ENCODE results near the gene TPRG1L. TPM values are rescaled to one million over a fixed set of nuclear protein-coding genes. Genes with fewer than 3 reads are reported as not detected.

The TPRG1L gene
- total and polyA plus RNA-seq, 8 donors, result 16.4 to 33.3 (median 21.8) TPM

DNA sequence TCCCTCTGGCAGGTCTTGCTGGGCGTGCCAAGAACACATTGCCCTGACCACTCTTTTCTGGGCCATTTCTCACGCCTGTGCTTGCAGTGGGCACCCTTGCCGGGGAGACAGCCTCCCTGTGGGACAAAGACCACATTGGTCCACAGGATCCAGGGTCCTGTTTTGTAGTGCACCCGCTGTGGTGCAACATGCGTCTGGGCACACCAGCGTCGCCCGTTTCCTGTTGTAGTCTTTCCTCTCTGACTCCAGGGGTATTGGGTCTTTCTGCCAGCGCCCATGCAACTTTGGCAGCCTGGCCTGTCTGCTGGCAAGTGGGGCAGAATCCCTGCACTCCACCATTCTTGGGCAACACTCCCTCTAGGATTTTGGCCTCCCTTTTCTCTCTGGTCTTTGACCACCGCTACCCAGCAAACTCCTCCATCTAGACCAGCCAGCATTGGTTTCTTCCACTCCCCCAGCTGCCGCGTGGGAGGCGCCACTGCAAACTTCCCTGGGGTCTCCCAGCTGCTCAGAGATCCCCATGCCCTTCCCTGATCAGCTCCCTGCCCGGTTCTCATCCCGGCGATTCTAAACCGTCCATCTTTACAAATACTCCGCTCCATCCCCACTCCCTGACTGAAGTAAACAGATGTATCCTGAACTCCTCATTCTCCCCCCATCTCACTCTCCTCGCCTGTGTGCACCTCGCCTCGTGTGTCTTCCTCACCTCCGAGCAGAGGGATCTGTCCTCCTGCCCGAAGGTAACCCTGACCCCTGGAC lies 1.2 kb upstream of the TPRG1L start:
- Histone ChIP-seq H3K36me3 (peaks cover 0 to 9% (median 4%) of the 10 kb centered on the region in 3 donors), H3K27me3 (no peaks in the 10 kb centered on the region), H3K9me3 (no peaks in the 10 kb centered on the region), H3K4me1 (peaks cover 0 to 15% (median 13%) of the 10 kb centered on the region in 3 donors), H3K4me3 (peak overlapping the region; percentile 66 to 99 (median 86)), H3K27ac (no peak overlapping the region)
- WGBS, 2 donors, result 23 to 29% methylated on average over 23 of the region's 23 CpGs
- DNase-seq, result peak in 2 of 6 donors; percentile 33 to 62
- TF ChIP-seq, protein P1, sequence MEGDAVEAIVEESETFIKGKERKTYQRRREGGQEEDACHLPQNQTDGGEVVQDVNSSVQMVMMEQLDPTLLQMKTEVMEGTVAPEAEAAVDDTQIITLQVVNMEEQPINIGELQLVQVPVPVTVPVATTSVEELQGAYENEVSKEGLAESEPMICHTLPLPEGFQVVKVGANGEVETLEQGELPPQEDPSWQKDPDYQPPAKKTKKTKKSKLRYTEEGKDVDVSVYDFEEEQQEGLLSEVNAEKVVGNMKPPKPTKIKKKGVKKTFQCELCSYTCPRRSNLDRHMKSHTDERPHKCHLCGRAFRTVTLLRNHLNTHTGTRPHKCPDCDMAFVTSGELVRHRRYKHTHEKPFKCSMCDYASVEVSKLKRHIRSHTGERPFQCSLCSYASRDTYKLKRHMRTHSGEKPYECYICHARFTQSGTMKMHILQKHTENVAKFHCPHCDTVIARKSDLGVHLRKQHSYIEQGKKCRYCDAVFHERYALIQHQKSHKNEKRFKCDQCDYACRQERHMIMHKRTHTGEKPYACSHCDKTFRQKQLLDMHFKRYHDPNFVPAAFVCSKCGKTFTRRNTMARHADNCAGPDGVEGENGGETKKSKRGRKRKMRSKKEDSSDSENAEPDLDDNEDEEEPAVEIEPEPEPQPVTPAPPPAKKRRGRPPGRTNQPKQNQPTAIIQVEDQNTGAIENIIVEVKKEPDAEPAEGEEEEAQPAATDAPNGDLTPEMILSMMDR (IDR thresholded peaks at IDR 0.05), result no peak
- no peak for FAIRE-seq
- ATAC-seq, result no peak
- intact Hi-C loops (cut with DNase I), result loop anchor here in 2 of 3 donors (2.0 to 10.0 kb wide), 3 partner anchors 131 to 169 kb away; partner anchors contain the start of gene ARHGEF16 (in 1 of the 2)

DNA sequence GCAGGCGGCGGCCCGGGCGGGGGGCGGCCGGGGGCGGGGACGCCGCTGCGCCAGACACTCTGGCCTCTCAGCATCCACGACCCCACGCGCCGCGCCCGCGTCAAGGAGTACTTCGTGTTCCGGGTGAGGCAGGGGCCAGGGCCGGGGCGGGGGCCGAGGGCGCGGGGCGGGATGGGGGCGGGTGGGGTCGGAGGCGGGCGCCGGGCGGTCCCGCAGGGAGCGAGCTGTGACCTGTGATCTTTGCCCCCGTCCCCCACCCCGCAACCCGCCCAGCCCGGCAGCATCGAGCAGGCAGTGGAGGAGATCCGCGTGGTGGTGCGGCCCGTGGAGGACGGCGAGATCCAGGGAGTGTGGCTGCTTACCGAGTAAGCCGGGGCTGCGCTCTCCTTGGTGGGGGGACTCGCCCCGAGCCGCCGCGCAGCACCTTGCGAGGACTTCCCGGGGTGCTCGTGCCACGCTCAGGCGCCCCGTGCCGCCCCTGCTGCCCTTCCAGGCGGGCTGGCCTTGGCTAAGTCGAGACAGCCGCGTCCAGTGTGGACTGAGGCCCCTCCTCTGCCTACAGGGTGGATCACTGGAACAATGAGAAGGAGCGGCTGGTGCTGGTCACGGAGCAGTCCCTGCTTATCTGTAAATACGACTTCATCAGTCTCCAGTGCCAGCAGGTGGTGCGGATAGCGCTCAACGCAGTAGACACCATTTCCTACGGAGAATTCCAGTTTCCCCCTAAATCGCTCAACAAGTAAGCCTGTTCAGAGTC lies 514 bp downstream of the TPRG1L start:
- no peaks in the 10 kb centered on the region for H3K27me3 ChIP-seq
- peak overlapping the region; percentile 66 to 99 (median 86) for H3K4me3 ChIP-seq
- no peaks in the 10 kb centered on the region for H3K9me3 ChIP-seq
- DNase-seq, result peak; percentile 35 to 81 (median 53)
- no peak for FAIRE-seq
- H3K4me1 ChIP-seq, result peaks cover 0 to 15% (median 13%) of the 10 kb centered on the region in 3 donors
- peak; percentile 18 to 45 (median 32) for ATAC-seq
- peak overlapping the region in 3 of 4 donors; percentile 33 to 55 (median 52) for H3K27ac ChIP-seq
- TF ChIP-seq, protein P1 (IDR thresholded peaks at IDR 0.05), result no peak
- 1 to 3% methylated on average over 29 to 71 of the region's 71 CpGs for whole genome bisulfite sequencing, 2 donors
- intact Hi-C loops (cut with DNase I), result loop anchor here in 1 of 3 donors (10.0 kb wide), 1 partner anchor 171 kb away; the partner anchor contains the start of gene ARHGEF16
- H3K36me3 ChIP-seq, result peaks cover 0 to 21% (median 8%) of the 10 kb centered on the region in 3 donors

DNA sequence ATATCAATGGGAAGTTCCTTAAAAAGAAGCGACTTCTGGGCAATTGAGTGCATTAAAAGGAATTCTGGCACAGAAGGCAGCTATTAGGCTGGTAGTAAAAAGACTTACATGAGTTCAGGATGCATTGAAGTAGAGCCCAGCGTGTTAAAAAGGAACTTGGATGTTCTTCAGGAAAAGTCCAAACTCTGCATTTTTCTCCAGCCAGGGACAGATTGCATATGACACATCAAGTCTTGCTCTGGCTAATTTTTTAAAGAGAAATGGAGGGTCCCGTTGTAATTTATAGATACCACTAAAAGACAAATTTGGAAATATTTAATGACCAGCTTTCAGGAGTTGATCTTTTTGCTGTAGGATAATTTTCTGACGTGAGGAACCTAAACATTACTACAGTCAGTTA lies 1.2 kb downstream of the TPRG1L start:
- peak overlapping the region in 1 of 4 donors; percentile 99 for H3K4me3 ChIP-seq
- WGBS, 2 donors, result 71% methylated on average over 4 of the region's 4 CpGs
- no peaks in the 10 kb centered on the region for H3K27me3 ChIP-seq
- peaks cover 0 to 21% (median 8%) of the 10 kb centered on the region in 3 donors for H3K36me3 ChIP-seq
- TF ChIP-seq, protein P1 (IDR thresholded peaks at IDR 0.05), result no peak
- intact Hi-C loops (cut with DNase I), result loop anchor here in 1 of 3 donors (10.0 kb wide), 1 partner anchor 171 kb away; the partner anchor contains the start of gene ARHGEF16
- no peak for DNase-seq
- peaks cover 0 to 15% (median 13%) of the 10 kb centered on the region in 3 donors for H3K4me1 ChIP-seq
- no peak for FAIRE-seq
- H3K27ac ChIP-seq, result peak overlapping the region in 1 of 4 donors; percentile 52
- ATAC-seq, result no peak
- no peaks in the 10 kb centered on the region for H3K9me3 ChIP-seq

DNA sequence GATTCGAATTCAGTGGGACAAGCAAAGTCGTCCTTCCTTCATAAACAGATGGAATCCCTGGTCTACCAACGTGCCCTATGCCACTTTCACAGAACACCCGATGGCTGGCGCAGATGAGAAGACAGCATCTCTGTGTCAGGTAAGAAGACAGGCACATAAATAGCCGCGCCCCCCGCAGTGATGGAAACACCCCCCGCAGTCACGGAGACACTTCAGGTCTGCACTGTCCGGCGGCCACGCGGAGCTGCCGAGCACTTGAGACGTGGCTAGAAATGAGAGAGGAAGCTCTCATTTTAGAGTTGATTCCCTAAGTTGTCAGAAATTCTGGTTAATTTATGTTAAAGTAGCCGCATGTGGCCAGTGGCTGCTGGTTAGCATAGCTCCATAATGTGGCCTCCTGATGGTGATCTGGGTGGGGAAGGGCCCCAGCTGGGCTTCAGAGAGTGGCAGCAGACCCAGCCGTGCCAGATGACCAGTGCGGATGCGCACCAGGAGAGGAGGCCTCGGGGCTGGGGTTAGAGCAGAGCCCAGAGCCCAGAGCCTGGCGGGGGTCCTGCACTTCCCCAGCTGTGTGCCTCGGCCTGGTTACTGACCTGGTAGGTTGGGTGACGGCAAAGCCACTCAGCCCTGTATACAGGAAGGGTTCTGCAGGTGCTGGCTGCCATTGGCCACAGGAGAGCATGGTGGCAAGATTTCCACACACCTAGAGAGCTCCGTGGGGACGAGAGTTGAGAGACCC lies 2.9 kb downstream of the TPRG1L start:
- Histone ChIP-seq H3K4me1 (peaks cover 0 to 15% (median 13%) of the 10 kb centered on the region in 3 donors), H3K27ac (no peak overlapping the region), H3K4me3 (no peak overlapping the region), H3K36me3 (peaks cover 0 to 27% (median 8%) of the 10 kb centered on the region in 3 donors), H3K27me3 (no peaks in the 10 kb centered on the region), H3K9me3 (no peaks in the 10 kb centered on the region)
- WGBS, 2 donors, result 88 to 95% methylated on average over 26 of the region's 26 CpGs
- TF ChIP-seq, protein P1 (IDR thresholded peaks at IDR 0.05), result no peak
- peak in 1 of 6 donors; percentile 65 for DNase-seq
- no peak for FAIRE-seq
- no peak for ATAC-seq
- intact Hi-C loops (cut with DNase I), result loop anchor here in 1 of 3 donors (10.0 kb wide), 1 partner anchor 173 kb away; the partner anchor contains the start of gene ARHGEF16
